ENCODE data around the gene ELL. TPM values are rescaled to one million over a fixed set of nuclear protein-coding genes. Genes with fewer than 3 reads are reported as not detected.
A peak's percentile ranks its signal among the peaks of the same experiment; 100 is the strongest.

The ELL gene
- total RNA-seq, 4 donors from 2014 or later = 5.9 to 12.8 (median 9.9) TPM

- 9% methylated on average over 7 of the region's 26 CpGs; no CpG with 5 or more reads in 1 of the 2 donors for WGBS, 2 donors
- H3K4me1 ChIP-seq = peaks cover 6 to 23% (median 6%) of the 10 kb centered on the region in 3 donors
- intact Hi-C loops (cut with DNase I) = no loop called here
- no peaks in the 10 kb centered on the region for H3K27me3 ChIP-seq
- TF ChIP-seq, protein P1, sequence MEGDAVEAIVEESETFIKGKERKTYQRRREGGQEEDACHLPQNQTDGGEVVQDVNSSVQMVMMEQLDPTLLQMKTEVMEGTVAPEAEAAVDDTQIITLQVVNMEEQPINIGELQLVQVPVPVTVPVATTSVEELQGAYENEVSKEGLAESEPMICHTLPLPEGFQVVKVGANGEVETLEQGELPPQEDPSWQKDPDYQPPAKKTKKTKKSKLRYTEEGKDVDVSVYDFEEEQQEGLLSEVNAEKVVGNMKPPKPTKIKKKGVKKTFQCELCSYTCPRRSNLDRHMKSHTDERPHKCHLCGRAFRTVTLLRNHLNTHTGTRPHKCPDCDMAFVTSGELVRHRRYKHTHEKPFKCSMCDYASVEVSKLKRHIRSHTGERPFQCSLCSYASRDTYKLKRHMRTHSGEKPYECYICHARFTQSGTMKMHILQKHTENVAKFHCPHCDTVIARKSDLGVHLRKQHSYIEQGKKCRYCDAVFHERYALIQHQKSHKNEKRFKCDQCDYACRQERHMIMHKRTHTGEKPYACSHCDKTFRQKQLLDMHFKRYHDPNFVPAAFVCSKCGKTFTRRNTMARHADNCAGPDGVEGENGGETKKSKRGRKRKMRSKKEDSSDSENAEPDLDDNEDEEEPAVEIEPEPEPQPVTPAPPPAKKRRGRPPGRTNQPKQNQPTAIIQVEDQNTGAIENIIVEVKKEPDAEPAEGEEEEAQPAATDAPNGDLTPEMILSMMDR (IDR thresholded peaks at IDR 0.05) = peak; percentile 94 to 98 (median 97)
- no peak for TF ChIP-seq POLR2A (IDR thresholded peaks at IDR 0.05)
- no peak for DNase-seq
- peak overlapping the region in 1 of 4 donors; percentile 18 for H3K27ac ChIP-seq
- no peaks in the 10 kb centered on the region for H3K9me3 ChIP-seq
- H3K4me3 ChIP-seq = no peak overlapping the region
- H3K36me3 ChIP-seq = peaks cover 32 to 91% (median 42%) of the 10 kb centered on the region in 3 donors
Measured at GRCh38 chr19:18450931-18451836, 70.7 kb downstream of the ELL start.

DNA sequence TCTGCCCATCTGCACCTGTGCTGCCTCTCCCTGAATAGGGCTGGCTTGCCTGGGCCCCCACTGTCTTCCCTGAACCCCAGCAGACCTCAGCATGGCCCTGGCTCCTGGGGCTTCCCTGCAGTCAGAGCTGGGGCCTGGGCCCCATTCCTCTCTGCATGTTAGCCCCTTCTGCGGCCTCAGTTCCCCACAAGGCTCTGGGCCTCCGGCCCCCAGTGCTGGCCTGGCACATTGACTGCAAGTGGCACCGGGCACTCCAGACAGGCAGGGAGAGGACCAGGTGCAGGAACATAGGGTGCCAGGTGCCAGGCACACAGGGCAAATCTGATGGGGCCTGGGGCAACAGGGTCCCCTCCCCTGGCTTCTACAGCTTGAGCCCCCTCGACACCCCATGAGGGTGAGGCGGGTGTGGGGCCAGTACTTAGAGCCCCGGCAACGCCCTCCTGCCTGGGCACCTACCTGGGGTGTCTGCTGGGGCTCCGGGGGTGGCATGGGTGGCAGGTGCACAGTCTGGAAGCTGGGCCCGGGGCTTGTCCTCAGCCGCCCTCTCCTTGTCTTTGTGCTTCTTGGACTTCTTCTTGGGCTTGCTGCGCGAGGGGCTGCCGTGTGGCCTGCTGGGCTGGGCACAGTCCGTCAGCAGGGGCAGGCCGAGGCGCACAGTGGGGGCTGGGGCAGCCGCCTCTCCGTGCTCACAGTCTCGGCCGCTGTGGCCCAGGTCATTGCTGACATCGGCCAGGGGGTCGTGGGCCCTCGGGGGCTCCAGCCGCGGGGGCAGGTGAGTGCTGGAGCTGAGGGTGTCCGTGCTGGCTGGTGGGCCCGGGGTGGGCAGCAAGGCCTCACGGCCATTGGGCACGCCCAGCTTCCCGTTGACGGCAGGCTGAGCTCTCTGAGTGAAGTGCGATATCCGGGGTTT is 71.6 kb downstream of the ELL start:
- no peak for DNase-seq
- H3K27ac ChIP-seq = no peak overlapping the region
- H3K36me3 ChIP-seq = peaks cover 41 to 91% (median 50%) of the 10 kb centered on the region in 3 donors
- H3K4me3 ChIP-seq = no peak overlapping the region
- WGBS, 2 donors = 83 to 100% methylated on average over 1 to 6 of the region's 33 CpGs
- H3K27me3 ChIP-seq = no peaks in the 10 kb centered on the region
- H3K9me3 ChIP-seq = no peaks in the 10 kb centered on the region
- intact Hi-C loops (cut with DNase I) = no loop called here
- no peak for TF ChIP-seq POLR2A (IDR thresholded peaks at IDR 0.05)
- TF ChIP-seq, protein P1 (IDR thresholded peaks at IDR 0.05) = no peak
- peaks cover 6 to 23% (median 6%) of the 10 kb centered on the region in 3 donors for H3K4me1 ChIP-seq

GRCh38 chr19:18449552-18449951 is 72.3 kb downstream of the ELL start:
- no peak for DNase-seq
- H3K4me1 ChIP-seq = peaks cover 6 to 23% (median 6%) of the 10 kb centered on the region in 3 donors
- intact Hi-C loops (cut with DNase I) = no loop called here
- H3K27ac ChIP-seq = no peak overlapping the region
- no peaks in the 10 kb centered on the region for H3K9me3 ChIP-seq
- no peak overlapping the region for H3K4me3 ChIP-seq
- WGBS, 2 donors = 90 to 100% methylated on average over 2 to 3 of the region's 14 CpGs
- H3K36me3 ChIP-seq = peaks cover 48 to 91% (median 56%) of the 10 kb centered on the region in 3 donors
- TF ChIP-seq, protein P1 (IDR thresholded peaks at IDR 0.05) = no peak
- no peak for TF ChIP-seq POLR2A (IDR thresholded peaks at IDR 0.05)
- no peaks in the 10 kb centered on the region for H3K27me3 ChIP-seq

DNA sequence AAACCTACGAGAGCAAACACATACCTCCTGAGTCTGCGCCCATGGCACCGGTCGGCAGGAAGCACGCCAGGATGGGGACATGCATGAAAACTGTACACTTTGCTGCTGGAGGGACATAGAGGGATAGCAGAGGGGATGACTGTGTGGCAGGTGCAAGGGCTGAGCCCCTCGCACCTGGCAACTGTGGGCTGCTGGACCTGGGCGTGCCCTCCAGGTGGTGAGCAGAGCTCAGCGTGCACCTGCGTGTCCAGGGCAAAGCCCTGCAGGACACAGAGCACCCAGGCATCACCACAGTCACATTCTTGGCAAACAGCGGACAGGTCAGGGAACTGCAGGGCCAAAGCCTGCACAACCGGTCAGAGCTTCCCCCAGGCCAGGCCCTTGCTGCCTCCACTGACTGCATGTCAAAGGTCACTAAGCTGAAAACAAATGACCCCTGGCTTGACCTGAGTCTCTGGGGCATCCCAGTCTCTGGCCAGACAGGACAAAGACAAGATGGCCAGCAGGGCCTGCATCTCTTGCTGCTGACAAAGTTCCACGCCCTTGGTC is 75.0 kb downstream of the ELL start:
- no peak overlapping the region for H3K27ac ChIP-seq
- H3K4me3 ChIP-seq = no peak overlapping the region
- 74 to 87% methylated on average over 5 to 12 of the region's 12 CpGs for WGBS, 2 donors
- H3K9me3 ChIP-seq = no peaks in the 10 kb centered on the region
- peaks cover 59 to 93% (median 60%) of the 10 kb centered on the region in 3 donors for H3K36me3 ChIP-seq
- peaks cover 6 to 15% (median 6%) of the 10 kb centered on the region in 3 donors for H3K4me1 ChIP-seq
- TF ChIP-seq POLR2A (IDR thresholded peaks at IDR 0.05) = no peak
- TF ChIP-seq, protein P1 (IDR thresholded peaks at IDR 0.05) = no peak
- no peak for DNase-seq
- no peaks in the 10 kb centered on the region for H3K27me3 ChIP-seq
- intact Hi-C loops (cut with DNase I) = no loop called here

Measured in esophagus squamous epithelium (tissue), 5 donors.